AG08396 (cell line): Measurements from ENCODE around the gene HSPA1B.
"Not testable (repeated sequence)": the region's sequence is repeated elsewhere in the genome, so short reads cannot be mapped to it uniquely, and the experiment has no call there.

Source experiments
- DNase-seq: peaks from one replicate; pipeline ENCODE4 v3.0.0; 2012; ENCODE audit warnings: low spot score, mixed read lengths

Gene HSPA1B

GRCh38 chr6:31827286-31828079 is at the start of gene HSPA1B:
Gene HSPA1B, plus strand, starts transcription at chr6:31827738. Its CDS starts 213 bp downstream, at chr6:31827951.
- DNase-seq, result peak; percentile 98

GRCh38 chr6:31778193-31778592 is 49.3 kb upstream of the HSPA1B start:
- DNase-seq, result no peak

- DNase-seq, result no peak
Measured at GRCh38 chr6:31778999-31779885, 48.3 kb upstream of the HSPA1B start.

GRCh38 chr6:31779908-31780307 is 47.6 kb upstream of the HSPA1B start:
- no peak for DNase-seq

- no peak for DNase-seq
Measured at GRCh38 chr6:31780507-31781243, 46.9 kb upstream of the HSPA1B start.

GRCh38 chr6:31781244-31782125 is 46.1 kb upstream of the HSPA1B start:
- no peak for DNase-seq

GRCh38 chr6:31782126-31782855 is 45.2 kb upstream of the HSPA1B start:
- DNase-seq, result no peak

- DNase-seq, result no peak
Measured at GRCh38 chr6:31784098-31784925, 43.2 kb upstream of the HSPA1B start.

- DNase-seq, result no peak
Measured at GRCh38 chr6:31785475-31785874, 42.1 kb upstream of the HSPA1B start.

- peak; percentile 82 for DNase-seq
Measured at GRCh38 chr6:31791324-31792089, 36.0 kb upstream of the HSPA1B start.

- DNase-seq, result no peak
Measured at GRCh38 chr6:31792090-31792374, 35.5 kb upstream of the HSPA1B start.

GRCh38 chr6:31792761-31793171 is 34.8 kb upstream of the HSPA1B start:
- DNase-seq, result peak; percentile 8

GRCh38 chr6:31793927-31794245 is 33.7 kb upstream of the HSPA1B start:
- DNase-seq, result not testable (repeated sequence)

GRCh38 chr6:31794294-31794865 is 33.2 kb upstream of the HSPA1B start:
- peak; percentile 50 for DNase-seq

GRCh38 chr6:31794866-31795615 is 32.5 kb upstream of the HSPA1B start:
- peak; percentile 77 for DNase-seq

GRCh38 chr6:31795616-31796298 is 31.8 kb upstream of the HSPA1B start, which contains the start of gene VARS1:
Gene VARS1, minus strand, starts transcription at chr6:31795752. Its CDS starts 535 bp downstream, at chr6:31795217.
- peak; percentile 97 for DNase-seq

GRCh38 chr6:31796993-31797385 is 30.5 kb upstream of the HSPA1B start:
- DNase-seq, result no peak
